ENCODE data around the gene UBTF.

GRCh38 chr17:44187131-44187899 is 32.2 kb downstream of the UBTF start:
- TF ChIP-seq CTCF (conservative IDR thresholded peaks at IDR 0.05 in 1 of 2, IDR thresholded peaks at IDR 0.05 in 1 of 2; ENCODE audit: extremely low read depth in 1 of 2, insufficient read depth in 1 of 2, low read depth in 1 of 2, low read length in 2 of 2) (no peak), EZH2 (IDR thresholded peaks at IDR 0.05; ENCODE audit: borderline replicate concordance, low read length) (no peak)
